GM18502 (cell line): ENCODE data around the gene CRIM1.
A peak's percentile ranks its signal among the peaks of the same experiment; 100 is the strongest.

Experiments used
- ATAC-seq: cut with Tn5 transposase; IDR thresholded peaks from one replicate; pipeline ENCODE4 v1.9.1; 2021; ENCODE audit warnings: mild to moderate bottlenecking; ENCODE audit not compliant: unreplicated experiment, poor library complexity

Gene CRIM1

GRCh38 chr2:36393738-36394256 lies 38.2 kb downstream of the CRIM1 start:
- ATAC-seq: no peak

- no peak for ATAC-seq
These were observed 39.2 kb downstream of the CRIM1 start for GRCh38 chr2:36394804-36395203.

DNA sequence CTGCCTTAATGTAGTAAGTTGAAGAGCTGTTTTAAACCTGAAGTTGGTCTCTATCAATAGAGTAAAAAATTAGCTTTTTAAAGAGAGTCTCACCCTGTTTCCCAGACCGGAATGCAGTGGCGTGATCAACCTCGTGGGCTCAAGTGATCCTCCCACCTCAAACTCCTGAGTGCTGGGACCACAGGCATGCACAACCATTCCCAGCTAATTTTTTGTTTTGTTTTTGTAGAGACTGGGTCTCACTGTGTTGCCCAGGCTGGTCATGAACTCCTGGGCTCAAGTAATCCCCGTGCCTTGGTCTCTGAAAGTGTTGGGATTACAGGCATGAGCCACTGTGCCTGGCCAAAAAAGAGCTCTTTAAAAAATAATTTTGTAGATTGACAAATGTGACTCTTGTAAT lies 40.3 kb downstream of the CRIM1 start:
- no peak for ATAC-seq

GRCh38 chr2:36396878-36397539 lies 41.4 kb downstream of the CRIM1 start:
- ATAC-seq: no peak

DNA sequence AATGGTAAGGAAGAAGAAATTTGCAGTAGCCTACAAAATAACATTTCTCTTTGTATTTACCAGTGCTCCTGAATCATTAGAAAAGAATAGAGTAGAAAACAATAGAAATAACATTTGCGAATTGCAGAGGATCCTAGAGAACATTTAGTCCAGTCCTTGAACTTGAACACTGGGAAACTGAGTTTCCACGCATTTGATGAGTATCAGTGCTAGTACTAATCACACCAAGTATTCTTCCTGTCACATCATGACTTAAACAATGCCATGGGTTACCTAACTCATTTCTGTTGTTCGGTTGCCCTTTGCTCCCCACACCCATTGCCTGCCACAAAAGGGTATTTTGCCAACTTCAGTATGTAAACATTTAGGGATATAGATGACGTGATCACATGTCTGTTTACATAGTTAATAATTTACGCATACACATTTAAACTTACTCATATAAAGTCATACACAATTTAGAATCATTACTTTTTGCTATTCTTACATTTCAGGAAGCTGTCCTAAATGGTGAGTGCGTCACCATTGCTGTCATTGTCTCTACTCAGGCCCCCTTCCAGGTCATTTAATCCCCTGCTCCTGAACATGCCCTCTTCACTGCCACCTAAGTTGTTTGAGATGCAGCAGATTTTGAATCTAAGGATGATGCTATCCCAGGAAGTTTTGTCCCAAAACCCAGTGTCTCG lies 42.3 kb downstream of the CRIM1 start:
- no peak for ATAC-seq

- no peak for ATAC-seq
These were observed 43.5 kb downstream of the CRIM1 start for GRCh38 chr2:36399050-36399449.

- peak; percentile 75 for ATAC-seq
These were observed 48.2 kb downstream of the CRIM1 start for GRCh38 chr2:36403675-36404230.

DNA sequence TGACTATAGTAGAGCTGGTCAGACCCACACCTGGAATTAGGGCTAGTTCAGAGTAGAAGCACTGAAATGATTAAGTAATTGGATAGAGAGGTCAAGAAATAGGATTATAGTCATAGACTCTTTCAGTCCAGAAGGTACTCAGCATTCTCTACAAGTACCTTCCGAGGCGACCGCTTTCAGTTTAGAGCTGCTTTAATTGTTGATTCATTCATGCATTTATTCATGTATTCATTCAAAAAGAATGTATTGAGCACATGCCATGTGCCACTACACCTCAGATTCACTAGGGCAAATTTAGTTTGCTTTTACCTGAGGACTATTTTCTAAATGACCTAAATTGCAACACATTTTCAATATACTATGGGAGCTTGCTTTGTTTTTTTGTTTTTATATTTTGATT lies 48.7 kb downstream of the CRIM1 start:
- no peak for ATAC-seq

DNA sequence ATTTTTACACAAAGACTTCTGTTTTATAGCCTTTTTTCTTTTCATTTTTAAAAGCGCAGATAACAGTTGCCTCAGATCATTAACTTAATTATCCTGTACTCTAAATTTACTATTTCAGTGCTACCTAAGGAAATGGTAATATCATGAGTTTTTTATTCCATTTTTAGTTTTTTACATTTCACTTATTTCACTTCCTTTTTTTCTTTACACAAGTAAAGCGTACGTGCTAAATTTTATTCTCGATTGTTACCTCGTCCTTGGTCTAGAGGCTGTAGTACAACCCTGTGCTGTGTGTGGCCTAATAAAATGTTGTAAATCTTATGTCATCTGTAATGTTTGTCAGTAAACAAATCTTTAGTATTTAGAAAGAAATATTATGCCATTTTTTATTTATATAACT lies 49.2 kb downstream of the CRIM1 start:
- peak; percentile 43 for ATAC-seq

- ATAC-seq: no peak
These were observed 49.6 kb downstream of the CRIM1 start for GRCh38 chr2:36405183-36405582.

GRCh38 chr2:36406296-36406695 lies 50.7 kb downstream of the CRIM1 start:
- no peak for ATAC-seq

- no peak for ATAC-seq
These were observed 51.8 kb downstream of the CRIM1 start for GRCh38 chr2:36407413-36407812.

GRCh38 chr2:36408198-36408703 lies 52.7 kb downstream of the CRIM1 start:
- no peak for ATAC-seq

DNA sequence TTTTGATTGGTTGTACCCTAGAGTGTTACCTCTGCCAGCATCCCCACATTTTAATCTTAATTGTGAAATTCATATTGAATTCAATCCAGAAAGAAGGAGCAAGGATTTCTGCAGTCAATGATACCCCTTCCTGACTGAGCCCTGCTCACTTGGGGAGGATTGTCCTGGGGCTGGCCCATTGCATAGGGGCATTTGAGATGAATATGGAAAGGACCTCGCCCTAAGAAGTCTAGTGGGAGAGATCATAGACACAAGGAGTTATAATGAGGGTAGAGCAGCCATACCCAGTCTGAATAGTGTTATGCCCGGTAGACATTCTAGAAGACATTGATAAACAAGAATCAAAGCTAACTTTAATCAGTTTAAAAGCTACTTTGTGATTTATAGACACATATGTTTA lies 53.8 kb downstream of the CRIM1 start:
- no peak for ATAC-seq

- no peak for ATAC-seq
These were observed 54.4 kb downstream of the CRIM1 start for GRCh38 chr2:36409935-36410334.

DNA sequence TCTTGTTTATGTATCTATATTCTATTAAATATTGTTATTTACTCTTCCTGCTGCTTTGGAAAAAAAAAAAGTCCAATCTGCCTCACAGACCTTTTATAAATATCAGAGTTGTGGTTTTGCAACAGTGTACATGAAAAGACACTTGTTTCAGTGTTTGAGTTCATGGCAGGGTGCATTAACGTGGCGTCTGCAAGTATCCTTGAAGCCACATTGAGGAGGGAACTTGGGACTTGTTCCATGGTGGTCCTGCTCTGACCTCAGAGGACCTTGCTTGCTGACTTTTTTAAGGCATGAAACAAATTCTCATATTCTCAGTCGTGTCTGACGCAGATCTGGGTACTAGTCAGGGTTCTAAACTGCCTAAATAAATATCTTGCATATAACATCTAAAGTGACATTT lies 55.1 kb downstream of the CRIM1 start:
- no peak for ATAC-seq

- ATAC-seq: no peak
These were observed 56.4 kb downstream of the CRIM1 start for GRCh38 chr2:36411962-36412444.

GRCh38 chr2:36413218-36413617 lies 57.6 kb downstream of the CRIM1 start:
- ATAC-seq: no peak

- ATAC-seq: no peak
These were observed 58.7 kb downstream of the CRIM1 start for GRCh38 chr2:36414307-36414706.

- no peak for ATAC-seq
These were observed 59.9 kb downstream of the CRIM1 start for GRCh38 chr2:36415381-36416022.
